ENCODE data around the gene RILPL1.

RILPL1 gene

DNA sequence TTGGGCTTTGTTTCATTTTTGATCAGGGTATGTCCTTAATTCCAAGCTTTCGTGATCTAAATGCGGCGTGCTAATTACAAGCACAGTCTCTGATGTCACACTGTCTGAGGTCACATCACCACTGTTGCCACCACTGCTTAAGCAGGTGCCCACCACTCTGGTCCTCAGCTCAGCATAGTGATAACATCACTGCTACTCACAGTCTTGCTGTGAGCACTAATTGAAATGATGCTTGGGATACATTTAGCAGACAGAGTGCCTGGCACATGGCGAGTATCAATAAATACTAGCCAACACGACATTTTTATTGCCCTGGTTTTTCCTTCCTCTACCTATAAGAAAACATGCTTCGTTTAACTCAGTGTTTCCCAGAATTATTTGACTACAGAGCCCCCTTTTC lies 104.9 kb downstream of the RILPL1 start:
- DNase-seq (ENCODE audit: low spot score) = no peak

DNA sequence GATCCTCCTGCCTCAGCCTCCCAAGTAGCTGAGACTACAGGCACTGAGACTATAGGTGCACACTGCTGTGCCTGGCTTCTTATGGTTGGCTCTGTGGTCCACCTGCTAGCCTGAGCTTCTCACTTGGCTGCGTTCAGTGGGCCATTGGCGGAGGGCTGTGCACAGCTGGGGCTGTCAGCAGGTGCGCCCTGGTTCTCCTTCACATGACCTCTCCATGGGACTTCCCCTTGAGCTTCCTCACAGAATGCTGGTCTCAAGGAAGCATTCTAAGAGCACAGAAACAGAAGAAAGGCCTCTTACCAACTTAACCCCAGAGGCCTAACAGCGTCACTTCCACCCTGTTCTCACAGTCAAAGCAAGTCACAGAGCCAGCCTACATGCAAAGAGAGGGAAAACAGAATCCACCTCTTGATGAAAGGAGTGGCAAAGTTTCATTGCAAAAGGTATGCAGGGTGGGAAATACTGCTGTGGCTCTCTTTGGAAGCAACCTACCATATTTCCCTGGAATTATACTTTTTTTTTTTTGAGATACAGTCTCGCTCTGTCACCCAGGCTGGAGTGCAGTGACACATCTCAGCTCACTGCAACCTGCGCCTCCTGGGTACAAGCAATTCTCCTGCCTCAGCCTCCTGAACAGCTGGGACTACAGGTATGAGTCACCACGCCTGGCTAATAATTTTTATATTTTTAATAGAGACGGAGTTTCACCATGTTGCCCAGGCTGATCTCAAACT lies 106.3 kb downstream of the RILPL1 start:
- peak; percentile 29 for DNase-seq (ENCODE audit: low spot score)

DNA sequence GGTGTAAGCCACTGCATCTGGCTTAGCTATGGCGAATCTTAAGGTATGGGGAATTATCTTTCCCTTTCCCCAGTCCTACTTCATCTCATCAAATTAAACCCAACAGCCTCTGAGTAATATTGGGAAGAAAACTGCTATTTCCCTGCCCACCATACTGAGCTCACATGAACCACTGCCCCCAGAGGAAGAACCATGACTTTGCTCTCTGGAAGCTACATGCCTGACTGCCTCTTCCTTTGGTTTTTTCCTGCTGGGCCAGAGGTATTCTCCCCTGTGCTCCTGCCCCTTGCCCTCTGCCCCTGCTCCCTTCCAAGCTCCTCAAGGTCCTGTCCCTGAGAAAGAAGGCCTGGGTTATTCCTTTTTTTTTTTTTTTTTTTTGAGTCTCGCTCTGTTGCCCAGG lies 112.2 kb downstream of the RILPL1 start:
- DNase-seq (ENCODE audit: low spot score) = peak; percentile 35
